NOMO-1 treated with dmso at 0.1 percent for 144 hours (cell line): ENCODE results near the gene CARMIL1.
"Not testable (repeated sequence)": the region's sequence is repeated elsewhere in the genome, so short reads cannot be mapped to it uniquely, and the experiment has no call there.

Source experiments
- DNase-seq: peaks from one replicate; lab custom pipeline; 2025; ENCODE audit not compliant: unreplicated experiment; lab: John Stamatoyannopoulos, UW

The CARMIL1 gene

DNA sequence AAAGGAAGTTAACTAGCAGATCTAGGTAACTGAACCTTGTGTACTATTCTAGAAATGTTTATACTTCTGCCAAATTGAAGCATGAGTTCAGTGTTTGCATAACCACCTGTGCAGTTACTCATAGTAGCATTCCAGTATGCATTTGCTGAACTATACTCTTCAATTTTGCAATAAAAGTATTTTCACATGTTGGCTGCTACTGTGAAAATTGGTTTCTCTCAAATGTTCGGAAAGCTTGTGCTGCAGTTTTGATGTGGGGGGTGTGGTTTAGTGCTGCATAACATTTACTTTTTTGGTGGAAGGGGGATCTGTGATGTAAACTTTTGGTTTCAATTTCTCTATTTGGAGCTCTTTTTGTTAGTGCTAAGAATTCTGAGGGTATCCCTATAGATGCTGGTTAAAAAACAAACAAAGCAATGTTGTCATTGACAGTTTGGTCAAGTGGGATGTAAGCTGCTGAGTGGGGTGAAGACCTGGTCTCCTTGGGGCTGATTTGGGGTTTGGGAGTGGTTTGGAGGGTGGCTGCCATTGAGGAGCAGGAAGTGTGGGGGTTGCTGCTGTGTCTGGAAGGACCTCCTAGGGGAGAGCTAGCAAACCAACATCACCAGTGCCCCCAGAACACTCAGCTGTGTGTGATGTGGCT is 87.8 kb downstream of the CARMIL1 start:
- DNase-seq, result no peak

DNA sequence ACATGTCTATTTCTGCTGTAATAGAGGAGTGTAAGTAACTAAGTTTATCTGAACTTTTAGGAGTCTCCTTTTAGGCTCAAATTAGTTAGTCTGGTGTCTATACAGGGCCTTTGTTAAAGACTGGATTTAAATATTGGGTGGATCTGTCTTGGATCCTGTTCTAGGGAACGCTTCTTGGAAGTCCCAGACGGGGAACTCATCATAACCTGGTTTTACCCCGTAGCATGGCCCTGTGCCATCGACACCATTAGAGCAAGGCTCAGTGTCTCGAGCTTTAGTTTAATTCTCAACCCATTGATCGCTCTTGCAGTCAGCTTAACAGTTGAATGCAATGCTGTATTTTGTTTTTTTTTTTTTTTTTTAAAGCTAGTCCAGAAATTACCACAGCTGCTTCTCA is 89.9 kb downstream of the CARMIL1 start:
- DNase-seq, result no peak

DNA sequence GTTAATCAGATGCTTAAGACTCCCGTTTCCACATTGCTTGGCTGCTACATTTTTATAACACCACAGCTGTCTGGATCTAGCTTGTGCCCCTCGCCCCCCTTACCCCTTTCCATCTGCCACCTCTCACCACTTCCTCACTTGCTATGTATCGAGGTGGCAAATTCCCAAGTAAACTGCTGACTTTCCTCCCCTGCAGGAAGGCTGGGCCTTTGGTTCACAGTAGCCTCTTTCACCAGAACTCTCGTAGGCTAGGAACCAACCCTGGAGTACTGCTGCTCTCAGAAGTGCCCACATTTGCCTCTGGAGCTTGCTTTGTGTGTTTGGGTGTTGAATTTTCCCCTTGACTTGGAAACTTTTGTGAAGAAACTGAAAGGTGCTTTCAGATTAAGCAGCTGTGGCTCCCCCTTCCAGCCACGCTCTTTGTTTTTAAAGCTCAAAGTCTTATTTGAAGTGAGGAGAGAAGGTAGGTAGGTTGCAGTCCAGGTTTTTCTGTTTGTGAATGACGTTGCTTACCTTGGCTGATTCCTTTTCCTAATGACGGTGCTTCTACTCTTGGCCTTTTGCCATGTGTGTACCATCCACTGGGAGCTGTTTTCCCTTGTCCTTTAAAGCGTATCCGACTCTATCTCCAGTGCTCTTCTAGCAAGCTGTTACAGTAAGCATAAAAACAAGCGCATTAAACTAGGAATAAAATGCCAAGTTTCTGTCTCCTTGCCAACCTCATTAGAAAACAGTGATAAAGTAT is 90.4 kb downstream of the CARMIL1 start:
- DNase-seq, result no peak

DNA sequence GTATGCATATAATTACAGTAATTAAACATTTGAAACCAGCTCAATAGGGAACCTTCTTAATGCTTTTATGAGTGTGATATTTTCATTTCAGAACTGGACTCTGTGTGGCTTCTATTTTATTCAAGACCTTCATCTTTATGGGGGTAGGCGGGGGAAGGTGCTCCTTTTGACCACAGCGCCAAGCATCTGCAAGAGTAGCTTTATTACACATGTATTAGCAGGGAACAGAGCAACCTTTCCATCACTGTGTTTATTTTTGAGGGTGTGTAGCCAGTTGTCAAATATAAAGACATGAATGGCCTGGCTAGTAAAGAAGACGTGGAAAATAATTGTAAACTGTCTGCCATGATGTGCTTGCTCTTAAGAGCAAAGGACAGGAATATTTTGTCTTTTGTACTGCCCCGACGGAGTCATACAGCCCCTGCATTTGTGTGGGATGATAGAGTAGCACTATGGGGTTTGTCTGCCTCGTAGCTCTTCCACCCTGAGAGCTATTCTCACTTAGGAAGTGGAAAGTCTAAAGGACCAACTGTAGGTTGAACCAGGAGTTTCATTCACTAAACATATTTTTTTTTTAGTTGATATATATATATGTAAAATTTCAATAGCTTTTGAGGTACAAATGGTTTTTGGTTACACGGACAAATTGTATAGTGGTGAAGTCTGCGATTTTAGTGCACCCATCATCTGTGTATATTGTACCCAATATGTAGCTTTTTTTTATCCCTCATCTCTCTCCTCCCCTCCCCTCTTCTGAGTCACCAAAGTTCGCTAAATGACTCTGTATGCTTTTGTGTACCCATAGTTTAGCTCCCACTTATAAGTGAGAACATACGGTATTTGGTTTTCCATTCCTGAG is 91.2 kb downstream of the CARMIL1 start:
- no peak for DNase-seq

DNA sequence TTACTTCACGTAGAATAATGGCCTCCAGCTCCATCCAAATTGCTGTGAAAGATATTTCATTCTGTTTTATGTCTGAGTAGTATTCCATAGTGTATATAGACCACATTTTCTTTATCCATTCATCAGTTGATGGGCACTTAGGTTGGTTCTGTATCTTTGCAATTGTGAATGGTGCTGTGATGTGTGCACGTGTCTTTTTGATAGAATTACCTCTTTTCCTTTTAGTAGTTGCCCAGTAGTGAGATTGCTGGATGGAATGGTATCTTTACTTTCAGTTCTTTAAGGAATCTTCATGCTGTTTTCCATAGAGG is 91.8 kb downstream of the CARMIL1 start:
- no peak for DNase-seq

DNA sequence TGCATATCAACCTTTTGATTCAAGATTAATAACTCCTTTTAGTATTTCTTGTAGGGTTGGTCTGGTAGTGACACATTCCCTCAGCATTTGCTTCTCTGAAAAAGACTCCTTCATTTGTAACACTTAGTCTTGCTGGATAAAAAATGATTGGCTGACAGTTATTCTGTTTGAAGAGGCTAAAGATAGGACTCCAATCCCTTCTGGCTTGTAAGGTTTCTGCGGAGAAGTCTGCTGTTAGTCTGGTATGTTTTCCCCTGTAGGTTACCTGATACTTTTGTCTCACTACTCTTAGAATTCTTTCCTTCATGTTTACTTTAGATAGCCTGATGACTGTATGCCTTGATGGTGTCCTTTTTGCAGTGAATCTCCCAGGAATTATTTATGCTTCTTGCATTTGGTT is 96.0 kb downstream of the CARMIL1 start:
- no peak for DNase-seq

DNA sequence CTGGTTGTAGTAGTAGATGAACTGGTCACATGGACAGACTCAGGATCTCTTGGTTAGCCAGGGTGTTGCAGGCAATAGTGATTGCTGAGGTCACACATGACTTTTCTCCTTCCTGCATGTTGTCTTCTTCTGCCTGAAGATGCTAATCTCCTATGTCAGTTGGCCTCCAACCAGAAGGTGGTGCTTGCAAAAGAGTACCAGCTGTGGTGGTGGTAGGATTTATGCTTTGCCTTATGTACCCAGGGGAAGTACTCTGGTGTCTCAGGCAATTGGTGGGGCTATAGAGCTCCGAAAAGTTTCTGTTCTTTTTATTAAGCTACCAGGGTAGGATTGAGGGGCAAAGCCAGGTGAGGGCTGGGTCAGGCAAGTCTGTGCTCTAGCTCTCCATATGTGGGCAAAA is 98.5 kb downstream of the CARMIL1 start:
- no peak for DNase-seq

DNA sequence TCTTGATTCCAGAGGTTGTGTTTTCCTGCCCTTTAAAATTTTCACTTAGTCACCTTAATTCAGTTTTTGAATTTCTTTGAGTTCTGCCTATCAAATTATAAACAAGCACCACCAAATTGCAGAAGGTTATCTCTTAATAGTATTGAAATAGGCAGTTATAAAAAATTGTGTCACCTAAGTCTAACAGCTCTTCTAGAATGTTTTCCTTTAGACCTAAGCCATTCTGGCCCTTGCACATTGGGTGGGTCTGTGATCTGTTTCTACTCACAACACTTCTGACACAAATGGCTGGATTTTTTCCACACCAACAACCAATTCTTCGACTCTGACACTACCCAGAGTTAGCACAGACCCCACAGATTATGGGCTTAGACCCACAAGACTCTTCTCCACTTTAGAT is 101.9 kb downstream of the CARMIL1 start:
- no peak for DNase-seq

DNA sequence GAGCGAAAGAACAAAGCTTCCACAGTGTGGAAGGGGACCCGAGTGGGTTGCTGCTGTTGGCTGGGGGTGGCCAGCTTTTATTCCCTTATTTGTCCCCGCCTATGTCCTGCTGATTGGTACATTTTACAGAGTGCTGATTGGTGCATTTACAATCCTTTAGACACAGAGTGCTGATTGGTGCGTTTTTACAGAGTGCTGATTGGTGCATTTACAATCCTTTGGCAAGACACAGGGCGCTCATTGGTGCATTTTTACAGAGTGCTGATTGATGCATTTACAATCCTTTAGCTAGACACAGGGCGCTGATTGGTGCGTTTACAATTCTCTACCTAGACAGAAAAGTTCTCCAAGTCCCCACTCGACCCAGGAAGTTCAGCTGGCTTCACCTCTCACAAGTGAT is 103.3 kb downstream of the CARMIL1 start:
- DNase-seq, result not testable (repeated sequence)

DNA sequence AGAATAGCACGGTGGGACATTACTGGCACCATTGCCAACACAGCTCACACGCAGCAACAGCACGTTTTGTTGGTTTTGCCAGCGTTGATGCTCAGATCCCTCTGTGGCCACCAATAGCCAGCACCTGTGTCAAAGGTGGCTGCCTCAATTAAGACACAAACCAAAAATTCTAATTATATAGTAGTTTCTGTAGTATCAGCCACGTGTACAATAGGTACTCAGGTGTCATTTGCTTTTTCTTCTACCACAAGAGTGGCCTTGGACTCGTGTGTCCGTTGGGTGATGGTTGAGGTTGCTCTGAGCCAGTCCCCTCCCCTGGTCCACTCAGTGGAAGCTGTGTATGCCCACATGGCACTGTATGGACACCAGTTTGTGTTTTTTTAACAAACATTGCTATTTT is 105.1 kb downstream of the CARMIL1 start:
- DNase-seq, result no peak

DNA sequence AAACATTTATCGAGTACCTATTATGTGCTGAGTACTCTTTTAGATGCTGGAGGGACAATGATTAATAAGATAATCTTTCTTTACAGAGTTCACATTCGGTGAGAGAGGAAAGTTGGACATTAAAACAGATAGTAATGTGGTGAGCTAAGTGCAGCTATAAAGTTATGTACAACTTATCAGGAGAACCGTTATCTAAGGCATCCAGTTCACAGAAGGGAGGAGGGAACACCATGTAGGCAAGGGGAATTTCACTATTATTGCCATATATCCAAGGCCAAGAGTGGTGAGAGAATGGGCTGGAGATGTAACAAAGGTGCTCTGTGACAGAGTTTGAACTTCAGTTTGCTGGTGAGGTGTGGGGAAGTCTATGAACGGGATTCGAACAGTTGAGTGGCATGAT is 105.8 kb downstream of the CARMIL1 start:
- no peak for DNase-seq

DNA sequence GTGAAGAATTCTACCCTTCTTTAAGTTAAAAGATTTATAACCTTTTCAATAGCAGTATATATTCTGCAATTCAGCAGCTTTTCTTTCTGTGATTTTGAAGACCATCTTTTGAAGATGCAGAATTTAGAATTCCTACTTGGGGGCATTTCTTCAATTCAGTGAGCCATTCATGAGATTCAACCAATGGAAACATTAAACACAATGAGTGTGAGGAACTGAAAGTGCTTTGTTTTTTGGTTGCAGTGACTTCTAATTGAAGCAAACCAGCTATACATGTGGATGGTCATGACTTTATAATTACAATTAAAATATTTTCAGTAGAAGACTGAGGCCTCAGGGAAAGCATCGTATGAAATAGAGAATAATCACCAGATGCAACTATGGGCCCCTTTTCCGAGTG is 108.3 kb downstream of the CARMIL1 start:
- no peak for DNase-seq

DNA sequence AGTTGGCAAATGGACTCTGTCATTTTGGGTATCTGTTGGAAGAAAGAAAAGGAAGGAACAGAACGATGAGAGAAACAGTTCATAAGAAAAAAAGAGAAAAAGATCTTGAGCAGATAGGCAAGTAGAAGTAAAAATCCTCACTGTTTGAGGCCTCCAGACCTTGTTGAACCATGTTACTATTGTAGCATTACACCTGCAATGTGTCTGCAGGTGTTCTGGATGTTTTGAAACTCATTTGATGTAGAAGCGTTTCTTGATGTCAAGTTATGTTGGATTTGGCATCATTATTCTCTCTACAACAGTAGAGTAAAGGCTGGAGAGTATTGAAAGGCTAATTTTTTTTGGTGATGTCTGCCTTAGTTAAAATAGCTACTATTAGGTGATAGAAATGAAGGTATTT is 108.7 kb downstream of the CARMIL1 start:
- DNase-seq, result no peak

DNA sequence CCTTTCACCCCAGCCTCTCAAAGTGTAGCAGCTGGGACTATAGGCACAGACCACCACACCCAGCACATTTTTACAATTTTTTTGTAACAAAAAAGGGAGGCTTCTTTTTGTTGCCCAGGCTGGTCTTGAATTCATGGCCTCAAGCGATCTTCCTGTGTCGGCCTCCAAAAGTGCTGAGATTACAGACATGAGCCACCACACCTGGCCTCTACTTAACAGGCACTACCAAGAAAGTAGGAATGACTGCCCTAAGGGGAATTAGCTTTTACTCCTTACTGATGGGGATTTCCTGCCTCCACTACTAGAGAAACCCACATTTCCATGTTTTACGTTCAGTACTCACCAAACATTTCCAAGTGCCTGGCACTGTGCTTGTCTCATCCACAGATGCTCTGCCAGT is 109.6 kb downstream of the CARMIL1 start:
- DNase-seq, result no peak

DNA sequence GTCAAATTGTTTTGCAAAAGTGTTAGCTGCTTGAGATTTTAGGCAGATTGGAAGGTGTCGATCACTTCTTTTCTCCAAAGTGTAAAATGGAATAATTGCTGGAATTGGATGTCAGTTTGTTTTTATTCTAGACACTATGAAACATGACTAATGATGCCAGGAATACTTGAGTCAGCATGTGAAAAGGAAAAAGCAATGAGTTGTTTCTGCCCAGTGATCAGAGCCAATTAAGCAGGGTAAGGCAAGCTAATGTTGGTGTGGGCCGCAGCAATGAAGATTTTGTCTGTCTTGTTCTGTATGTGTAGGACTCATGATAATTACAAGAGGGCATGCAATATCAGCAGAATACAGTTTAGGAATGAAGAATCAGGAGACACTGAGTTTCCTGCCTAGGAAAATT is 110.3 kb downstream of the CARMIL1 start:
- DNase-seq, result no peak

DNA sequence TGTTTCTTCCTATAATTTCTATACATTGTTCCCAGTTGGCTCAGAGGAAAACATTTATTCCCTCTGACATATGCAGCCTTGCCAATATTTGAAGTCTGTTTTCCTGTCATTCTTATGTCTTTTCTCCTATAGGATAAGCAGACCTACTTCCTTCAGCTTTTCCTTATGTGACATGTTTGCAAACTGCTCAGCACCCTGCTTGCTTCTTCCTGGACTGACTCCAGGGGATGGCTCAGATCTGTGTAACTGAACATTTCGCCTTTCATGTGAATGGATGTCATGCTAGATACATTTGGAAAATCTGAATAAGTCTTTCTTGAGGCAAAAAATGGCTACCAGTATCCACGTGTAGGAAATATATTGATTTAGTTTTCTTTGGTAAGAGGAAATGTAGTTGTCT is 113.2 kb downstream of the CARMIL1 start:
- DNase-seq, result no peak

DNA sequence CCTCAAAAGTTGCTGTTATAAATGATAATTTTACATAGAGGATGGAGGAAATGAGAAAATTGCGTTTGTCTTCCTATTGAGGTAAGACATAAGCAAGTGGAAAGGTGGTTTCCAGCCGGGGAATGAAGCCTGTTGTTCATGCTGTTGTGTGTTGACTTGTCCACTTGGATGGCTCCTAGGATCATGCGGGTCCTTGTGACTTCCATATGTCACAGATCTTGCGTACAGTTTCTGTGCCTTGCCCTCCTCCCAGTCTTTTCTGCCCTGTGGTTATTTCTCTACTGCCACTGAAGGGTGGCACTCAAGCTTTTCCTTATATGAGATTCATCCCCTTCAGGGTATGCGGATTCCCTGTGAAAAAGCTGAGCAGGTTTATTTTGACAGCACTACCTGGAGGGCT is 116.6 kb downstream of the CARMIL1 start:
- no peak for DNase-seq

DNA sequence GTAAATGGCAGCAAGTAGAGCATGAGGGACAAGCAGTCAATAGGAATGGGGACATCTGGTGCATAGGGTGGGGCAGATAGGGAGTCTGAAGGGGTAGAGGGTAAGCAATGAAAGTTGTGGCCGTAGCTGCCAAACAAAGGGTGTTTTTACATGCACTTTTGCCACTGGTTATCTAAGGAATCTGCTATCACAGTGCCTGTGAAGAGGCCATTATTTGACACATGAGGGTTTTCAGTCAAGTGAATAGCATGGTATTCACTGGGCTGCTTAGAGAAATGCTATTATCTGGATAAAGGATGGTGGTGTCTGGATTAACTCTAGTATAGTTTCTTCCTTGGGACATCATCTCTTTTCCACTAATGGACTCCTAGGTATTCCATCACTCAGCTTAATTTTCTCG is 118.2 kb downstream of the CARMIL1 start:
- no peak for DNase-seq

DNA sequence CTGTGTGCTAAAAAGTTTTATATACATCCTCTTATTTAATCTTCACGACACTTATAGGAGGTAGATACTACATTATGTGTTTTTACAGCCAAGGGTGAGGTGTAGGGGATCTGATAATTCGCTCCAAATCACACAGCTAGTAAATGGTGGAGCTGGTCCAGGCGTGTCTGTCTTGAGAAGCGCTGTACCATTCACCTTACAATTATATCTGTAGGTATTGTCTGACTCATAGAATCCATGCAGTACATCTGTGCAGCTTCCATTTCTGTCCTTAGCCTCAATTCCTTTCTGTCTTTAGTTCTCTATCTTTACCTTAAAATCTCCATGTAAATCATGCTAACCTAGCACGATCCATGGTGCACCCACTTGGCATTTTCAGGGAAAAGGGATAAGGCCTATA is 120.7 kb downstream of the CARMIL1 start:
- no peak for DNase-seq

DNA sequence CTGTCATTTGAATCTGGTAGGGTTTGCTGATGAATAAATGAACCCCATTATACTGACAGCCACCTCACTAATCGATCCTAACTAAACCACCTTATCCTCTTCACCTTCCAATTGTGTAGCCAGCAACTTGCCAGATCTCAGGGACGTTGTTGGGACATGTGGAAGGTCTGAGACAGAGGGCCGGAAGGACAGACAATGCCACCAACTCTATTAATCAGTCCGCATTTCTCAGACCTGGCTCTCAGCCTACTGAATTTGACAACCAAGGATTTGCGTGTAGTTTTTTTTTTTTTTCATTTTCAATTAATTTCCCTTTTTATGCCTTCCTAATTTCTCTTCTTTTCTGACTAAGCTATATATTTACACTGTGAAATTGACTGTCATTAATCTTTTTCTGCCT is 122.5 kb downstream of the CARMIL1 start:
- DNase-seq, result no peak

DNA sequence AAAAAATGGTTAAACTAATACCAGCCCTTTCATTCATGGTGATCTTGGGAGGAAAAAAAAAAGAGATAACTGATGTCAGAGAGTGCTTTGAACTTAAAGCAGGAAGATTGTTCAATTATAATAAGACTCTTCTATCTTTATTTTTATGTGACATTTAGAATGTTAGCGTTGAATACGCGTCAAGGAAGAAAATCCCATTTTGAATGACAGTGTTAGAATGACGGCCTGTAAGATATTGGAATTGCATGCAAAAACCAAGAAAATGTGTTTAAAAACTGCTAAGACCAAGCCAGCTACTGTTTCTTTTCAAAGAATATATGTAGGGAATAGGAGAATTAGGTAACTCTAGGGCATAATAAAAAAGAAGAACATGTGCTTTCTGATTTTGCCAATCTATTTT is 123.0 kb downstream of the CARMIL1 start:
- no peak for DNase-seq

DNA sequence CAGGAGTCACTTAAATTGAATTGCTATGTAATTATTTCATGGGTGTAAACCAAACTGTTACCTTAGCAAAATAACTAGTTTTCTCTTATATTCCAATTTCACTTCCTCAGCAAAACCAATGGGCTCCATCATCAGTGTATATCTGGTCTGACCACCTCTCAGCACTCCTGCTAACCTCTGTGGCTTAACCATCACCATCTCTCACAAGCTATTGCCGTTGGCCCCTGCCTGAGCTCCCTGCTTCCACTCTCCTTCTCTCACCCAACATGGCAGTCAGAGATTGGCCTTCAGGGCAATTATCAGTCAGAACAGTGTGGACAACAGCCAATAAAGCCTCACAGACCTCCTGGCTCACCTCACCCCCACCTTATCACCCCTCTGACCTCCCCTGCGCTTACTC is 124.0 kb downstream of the CARMIL1 start:
- DNase-seq, result no peak
